Activated T-cell treated with anti-CD3 and anti-CD28 coated beads for 4 hours (primary cell): ENCODE data around the gene RUBCN.
"Not testable (repeated sequence)": the region's sequence is repeated elsewhere in the genome, so short reads cannot be mapped to it uniquely, and the experiment has no call there.

Experiments used
- DNase-seq: peaks from one replicate; pipeline ENCODE4 v3.0.0-alpha.2; 2020

RUBCN gene

GRCh38 chr3:197656129-197656528 is 80.6 kb downstream of the RUBCN start:
- not testable (repeated sequence) for DNase-seq

GRCh38 chr3:197654998-197655330 is 81.7 kb downstream of the RUBCN start:
- not testable (repeated sequence) for DNase-seq

- DNase-seq = peak; percentile 13
Measured at GRCh38 chr3:197654090-197654997, 82.4 kb downstream of the RUBCN start.

GRCh38 chr3:197652860-197653259 is 83.8 kb downstream of the RUBCN start:
- DNase-seq = not testable (repeated sequence)

- DNase-seq = not testable (repeated sequence)
Measured at GRCh38 chr3:197647649-197648048, 89.1 kb downstream of the RUBCN start.

GRCh38 chr3:197647191-197647590 is 89.5 kb downstream of the RUBCN start:
- not testable (repeated sequence) for DNase-seq

- DNase-seq = not testable (repeated sequence)
Measured at GRCh38 chr3:197646294-197646693, 90.4 kb downstream of the RUBCN start.

- DNase-seq = not testable (repeated sequence)
Measured at GRCh38 chr3:197637556-197637955, 99.1 kb downstream of the RUBCN start.

GRCh38 chr3:197631989-197632388 is 104.7 kb downstream of the RUBCN start:
- not testable (repeated sequence) for DNase-seq

GRCh38 chr3:197630766-197631165 is 105.9 kb downstream of the RUBCN start:
- not testable (repeated sequence) for DNase-seq

GRCh38 chr3:197629286-197629685 is 107.4 kb downstream of the RUBCN start:
- DNase-seq = not testable (repeated sequence)

- DNase-seq = peak; percentile 77
Measured at GRCh38 chr3:197627772-197628523, 108.8 kb downstream of the RUBCN start.

GRCh38 chr3:197627158-197627771 is 109.4 kb downstream of the RUBCN start:
- not testable (repeated sequence) for DNase-seq

- not testable (repeated sequence) for DNase-seq
Measured at GRCh38 chr3:197626404-197627157, 110.1 kb downstream of the RUBCN start.

GRCh38 chr3:197621478-197621877 is 115.2 kb downstream of the RUBCN start:
- DNase-seq = not testable (repeated sequence)
